CD1c-positive myeloid dendritic cell (primary cell): ENCODE results near the gene TMEM245.

ENCODE experiments used
- DNase-seq: peaks from one replicate; pipeline ENCODE4 v3.0.0-alpha.2; 2016; ENCODE audit errors: extremely low spot score

TMEM245 gene

DNA sequence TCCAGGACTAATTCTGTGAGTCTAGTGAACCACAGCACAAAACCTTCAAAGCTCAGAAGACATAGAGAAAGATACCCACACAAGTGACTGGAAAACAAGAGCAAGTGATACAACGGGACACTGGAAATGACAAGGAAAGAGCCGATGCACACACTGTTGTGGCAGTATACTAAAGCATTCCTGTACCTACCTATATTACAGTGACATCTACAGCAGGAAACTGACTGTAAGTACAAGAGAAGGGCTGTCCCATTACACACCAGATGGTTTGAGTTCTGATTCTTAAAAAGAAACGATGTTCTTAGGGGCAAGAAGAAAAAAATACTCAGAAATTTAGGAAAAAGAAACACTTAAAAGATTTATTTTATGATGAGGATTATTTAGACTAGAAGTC, 18.5 kb downstream of the TMEM245 start:
- no peak for DNase-seq

DNA sequence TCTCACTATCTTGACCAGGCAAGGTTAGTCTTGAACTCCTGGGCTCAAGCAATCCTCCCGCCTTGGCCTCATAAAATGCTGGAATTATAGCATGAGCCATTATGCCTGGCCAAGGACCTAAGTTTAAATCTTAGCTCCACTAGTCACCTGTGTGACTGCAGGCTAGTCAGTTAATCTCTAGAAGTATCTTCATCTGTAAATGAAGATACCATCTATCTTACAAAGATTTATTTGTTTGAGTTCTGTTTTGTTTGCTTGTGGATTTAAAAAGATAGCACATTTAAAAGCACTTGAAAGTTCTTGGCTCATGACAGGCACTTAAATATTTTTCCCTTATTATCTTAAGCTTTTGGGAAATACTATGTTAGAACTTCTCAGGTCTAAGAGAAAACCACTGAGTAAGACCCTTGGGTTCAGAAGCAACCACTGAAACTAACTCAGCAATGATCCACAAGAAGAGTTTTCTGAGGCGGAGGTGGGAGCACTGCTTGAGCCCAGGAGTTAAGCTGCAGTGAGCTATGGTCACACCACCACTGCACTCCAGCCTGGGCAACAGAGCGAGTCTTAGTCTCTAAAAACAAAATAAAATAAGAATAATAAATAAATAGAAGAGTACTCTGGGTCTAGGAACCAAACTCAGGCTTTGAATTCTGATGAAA, 19.1 kb downstream of the TMEM245 start:
- DNase-seq = no peak

DNA sequence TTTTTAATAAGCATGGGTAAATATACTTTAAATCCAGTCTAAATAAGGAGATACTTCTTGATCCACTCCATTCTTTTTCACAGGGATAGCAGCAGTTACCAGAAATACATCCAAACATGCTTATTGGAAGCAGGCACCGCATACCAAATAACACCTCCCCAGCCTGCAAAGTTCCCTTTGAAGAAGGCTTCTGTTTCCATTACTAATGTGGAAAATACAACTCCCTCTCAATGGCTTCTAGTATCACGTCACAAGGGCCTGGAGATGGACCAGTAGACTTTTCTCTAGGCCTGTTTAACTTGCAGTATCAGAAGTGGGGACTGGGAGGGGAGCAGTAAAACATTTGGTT, 20.8 kb downstream of the TMEM245 start:
- DNase-seq = no peak

DNA sequence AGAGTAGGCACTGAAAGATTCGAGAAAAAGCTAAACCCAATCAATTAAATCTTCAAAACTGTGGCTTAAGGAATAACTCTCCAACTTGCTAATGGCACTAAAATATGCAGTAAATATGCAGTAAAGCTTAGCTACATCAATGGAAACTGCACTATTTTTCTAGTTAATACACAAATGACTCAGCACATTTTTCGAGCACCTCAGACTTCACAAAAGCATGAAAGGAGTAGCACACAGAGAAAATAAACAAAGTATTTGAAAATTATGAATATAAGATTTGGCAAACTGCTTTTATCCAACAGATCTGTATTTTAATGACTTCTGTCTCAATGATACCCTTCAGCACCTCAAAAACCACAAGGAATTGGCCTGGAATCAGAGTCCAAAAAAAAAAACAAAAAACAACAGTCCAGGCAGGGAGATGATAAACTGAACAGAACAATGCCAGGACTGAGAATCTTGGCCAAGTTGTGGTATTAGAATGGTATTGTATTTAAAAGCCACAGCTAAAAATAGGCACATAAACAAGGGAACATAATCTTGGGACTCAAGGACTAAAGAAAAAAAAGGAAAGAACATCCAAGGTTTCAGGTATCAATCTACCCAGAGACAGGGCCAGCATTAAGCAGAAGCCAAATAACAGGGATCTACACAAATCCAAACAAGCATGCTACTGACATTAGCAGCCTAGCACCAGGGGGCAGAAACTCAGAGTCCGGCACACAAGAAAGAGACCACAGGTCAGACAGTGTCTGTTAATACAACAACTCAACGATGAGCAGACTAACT, 21.4 kb downstream of the TMEM245 start:
- DNase-seq = no peak

DNA sequence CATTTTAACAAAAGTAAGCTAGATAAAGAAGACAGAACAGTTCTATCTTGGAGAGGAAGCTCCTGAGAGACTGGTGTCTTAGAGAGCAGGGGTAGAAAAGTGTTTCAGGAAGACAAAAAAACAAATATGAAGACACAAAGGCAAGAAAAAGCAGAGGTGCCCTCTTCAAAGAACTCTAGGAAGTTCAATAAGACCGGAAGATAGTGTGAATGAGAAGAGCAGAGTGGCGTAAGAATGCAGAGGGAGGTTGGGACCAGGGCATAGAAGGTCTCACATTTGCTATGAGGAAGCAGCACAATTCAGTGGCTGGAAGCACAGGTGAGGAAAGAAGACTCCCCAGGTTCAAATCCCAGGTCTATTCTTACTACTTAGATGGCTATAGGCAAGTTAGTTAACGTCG, 22.6 kb downstream of the TMEM245 start:
- no peak for DNase-seq

DNA sequence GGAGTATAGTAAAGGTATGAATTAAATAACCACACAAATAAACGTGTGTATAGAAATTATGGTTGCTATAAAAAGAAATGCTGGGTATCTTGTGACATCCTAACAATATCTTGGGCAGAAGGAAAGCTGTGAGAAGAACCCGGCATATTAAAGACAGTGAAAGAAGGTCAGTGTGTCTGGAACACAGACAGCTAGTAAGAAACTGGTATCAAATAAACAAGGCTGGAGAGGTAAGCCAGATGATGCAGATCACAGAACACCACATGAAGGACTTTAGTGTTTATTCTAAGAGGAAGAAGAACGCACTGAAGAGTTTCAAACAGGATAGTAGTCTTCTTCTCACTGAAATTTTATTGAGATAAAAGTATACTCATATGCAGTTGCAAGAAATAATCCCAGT, 24.4 kb downstream of the TMEM245 start:
- no peak for DNase-seq

DNA sequence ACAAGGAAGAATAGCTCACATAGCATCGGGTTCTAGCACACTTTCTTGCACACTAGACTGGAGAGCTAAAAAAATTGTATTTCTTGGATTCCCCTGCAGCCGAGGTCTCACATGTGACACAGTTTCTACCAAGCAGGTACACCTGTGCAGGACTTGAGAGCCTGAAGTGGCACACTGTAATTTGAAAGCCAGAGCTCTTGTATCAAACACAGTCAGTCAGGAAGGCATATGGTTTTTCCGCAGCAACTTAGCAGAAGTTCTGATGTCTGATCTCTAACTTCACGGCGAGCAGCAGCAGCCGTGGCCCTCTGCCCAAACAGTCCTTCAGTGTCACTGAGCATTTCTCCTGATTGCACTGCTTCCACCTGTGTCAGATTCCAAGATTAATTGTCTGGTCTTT, 25.5 kb downstream of the TMEM245 start:
- no peak for DNase-seq

DNA sequence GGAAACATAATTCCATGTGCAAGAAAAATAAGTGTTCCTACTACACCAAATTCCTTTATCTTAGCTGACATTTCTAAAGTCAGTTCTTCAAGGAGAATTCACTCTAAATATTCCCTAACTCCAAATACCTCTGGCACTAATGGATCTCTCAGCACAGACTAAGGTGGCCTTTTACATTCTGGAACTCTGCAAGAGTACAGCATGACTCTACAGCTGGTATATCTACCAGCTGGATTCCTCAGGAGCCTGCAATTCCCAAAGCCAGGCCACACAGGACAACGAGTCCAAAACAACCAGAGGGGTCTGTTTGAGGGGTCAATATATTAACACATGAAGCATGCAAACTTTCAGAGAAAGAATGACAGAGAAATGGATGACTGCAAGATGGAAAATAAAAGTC, 27.2 kb downstream of the TMEM245 start:
- no peak for DNase-seq

DNA sequence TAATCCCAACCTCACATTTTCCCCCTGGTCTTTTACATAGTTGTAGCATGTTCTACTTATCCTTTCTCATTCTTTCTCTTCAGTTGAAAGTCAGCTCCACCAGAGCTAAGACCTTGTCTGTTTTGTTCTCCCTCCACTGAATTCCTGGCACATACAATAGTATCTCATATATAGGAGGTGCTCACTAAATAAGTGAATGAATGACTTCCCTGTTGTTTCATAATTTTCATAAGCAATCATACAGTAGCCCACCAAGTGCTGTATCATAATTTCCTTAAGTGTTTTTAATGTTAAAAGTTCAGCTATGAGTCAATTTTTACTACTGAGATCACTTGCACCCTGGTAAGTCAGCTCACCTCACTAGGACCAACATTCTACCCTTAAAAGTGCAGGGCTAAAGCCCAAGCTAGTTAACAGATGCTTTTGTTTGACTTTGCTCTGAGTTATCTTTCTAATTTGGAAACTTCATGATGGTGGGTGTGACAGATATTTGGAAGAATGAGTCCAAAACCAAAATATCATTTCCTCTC, 27.6 kb downstream of the TMEM245 start:
- DNase-seq = no peak

DNA sequence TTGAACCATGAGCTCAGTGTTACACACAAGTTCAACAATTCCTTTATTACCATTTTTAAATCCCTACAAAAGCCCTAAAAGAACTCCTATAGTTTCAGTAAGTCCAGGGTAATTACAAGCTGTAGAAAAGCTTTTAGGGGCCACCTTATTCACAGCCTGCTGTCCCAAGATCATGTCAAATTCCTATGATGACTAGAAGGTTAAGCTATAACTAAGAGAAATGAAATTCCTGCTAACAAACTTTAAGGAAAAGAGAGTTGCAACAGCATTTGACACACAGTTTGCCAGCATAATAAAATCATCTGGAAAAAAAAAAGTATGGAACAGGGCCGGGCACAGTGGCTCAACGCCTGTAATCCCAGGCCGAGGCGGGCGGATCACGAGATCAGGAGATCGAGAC, 31.5 kb downstream of the TMEM245 start:
- no peak for DNase-seq

DNA sequence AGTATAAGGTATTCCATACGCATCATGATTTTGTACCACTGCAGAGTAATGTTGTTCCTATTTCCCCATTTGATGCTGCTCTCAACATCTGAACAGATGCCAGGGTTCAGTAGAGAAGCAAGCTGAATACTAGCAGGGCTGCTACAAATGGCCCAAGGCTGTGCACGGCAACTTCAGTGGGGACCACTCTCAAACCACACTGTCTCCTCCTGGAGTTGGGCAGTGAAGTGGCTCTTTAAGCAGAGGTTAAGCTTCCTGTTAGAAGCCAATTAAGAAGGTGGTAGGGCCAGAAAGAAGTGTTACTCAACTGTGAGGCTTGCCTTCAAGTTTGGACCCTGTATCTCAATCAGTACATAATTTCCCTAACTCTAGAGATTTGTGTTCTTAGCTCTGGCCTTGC, 32.0 kb downstream of the TMEM245 start:
- no peak for DNase-seq

DNA sequence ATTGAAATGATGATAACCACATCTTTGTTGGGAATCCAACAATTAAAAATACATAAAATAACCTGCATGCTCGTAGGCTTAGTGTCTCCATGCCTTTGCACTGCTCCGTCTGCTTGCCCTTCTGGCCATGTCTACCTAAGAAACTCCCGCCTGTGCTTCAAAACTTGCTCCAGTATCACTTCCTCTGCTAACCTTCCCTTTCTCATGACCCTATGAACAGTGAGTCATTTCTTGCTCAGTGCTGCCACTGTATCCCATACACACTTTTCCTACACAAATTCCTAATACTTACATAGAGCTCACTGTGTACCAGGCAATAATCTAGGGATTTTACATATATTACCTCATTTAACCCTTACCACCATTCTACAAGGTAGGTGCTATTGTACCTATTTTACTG, 33.5 kb downstream of the TMEM245 start:
- DNase-seq = peak; percentile 61

DNA sequence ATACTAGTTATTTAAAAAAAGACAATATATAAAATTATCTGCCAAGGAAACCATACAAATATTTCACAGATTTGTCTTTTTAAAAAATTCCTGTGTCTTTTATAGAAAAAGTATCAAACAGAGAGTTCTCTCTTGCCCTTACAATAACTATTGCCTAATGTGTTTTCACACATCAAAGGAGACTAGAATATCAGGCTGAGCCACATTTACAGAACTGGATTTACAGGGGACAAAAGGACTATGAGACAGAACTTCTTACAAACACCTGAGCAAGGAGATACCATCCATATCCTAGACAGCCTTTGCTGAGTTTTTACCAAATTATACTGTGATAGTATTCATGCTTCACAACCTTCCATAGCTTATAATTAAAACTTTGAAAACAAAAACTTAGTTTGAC, 34.2 kb downstream of the TMEM245 start:
- DNase-seq = no peak

DNA sequence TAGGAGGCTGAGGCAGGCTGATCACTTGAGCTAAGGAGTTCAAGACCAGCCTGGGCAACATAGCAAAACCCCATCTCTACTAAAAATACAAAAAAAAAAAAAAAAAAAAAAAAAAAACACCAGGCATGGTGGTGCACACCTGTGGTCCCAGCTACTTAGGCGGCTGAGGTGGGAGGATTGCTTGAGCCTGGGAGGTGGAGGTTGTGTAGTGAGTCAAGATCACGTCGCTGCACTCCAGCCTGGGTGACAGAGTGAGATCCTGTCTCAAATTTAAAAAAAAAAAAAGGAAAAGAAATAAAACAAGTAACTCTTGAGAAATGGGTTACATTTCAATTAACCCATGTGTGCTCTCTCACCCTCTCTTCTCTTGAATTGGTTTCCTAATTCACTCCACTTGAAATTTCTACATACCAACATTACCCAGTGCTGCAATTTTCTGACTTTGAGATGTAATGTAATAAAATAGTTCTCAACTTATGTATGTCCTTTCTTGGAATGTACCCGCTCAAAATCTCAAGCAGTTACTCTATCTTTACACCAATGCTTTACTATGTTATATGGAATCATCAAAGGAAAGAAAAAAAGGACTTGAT, 35.8 kb downstream of the TMEM245 start:
- no peak for DNase-seq

DNA sequence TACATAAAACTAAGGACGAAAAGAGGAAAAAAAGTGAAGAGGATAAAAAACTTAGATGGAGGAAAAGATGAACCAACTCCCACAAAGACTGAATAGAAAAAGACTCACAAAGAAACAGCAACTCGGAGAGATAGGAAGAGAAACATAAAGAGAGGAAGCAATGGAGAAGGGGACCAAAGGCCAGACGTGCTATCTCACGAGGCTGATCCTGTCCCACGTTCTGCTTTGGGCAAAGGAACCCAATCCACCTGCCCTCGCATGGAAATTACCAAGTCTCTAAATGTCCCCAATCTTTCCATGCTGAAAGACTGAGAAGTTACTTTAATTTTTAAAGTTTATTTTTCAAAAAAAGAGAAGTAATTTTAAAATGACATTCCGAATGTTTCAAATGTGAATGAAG, 36.6 kb downstream of the TMEM245 start:
- DNase-seq = no peak

DNA sequence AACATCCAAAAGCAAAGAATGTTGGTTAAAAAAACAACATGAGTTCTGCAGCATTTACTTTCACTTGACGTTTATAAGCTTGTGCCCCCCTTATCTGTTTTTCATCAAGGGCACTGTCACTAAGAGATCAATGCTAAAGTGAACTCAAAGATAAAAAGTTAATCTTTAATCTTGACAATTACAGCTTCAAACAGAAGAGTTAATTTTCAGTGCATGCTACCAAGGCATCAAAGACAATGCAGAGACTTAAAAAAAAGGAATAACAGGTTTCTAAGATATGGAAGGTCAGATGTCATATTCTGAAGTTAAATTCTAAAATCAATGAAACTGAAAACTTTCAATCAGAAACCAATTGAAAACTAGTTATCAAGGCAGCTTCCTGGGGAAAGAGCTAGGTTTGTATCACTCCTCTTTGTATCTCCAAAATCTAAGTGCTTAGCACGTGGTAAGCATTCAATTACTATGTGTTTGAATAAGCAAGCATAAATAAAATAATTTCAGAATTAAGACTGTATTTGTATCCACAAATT, 37.6 kb downstream of the TMEM245 start:
- DNase-seq = no peak

DNA sequence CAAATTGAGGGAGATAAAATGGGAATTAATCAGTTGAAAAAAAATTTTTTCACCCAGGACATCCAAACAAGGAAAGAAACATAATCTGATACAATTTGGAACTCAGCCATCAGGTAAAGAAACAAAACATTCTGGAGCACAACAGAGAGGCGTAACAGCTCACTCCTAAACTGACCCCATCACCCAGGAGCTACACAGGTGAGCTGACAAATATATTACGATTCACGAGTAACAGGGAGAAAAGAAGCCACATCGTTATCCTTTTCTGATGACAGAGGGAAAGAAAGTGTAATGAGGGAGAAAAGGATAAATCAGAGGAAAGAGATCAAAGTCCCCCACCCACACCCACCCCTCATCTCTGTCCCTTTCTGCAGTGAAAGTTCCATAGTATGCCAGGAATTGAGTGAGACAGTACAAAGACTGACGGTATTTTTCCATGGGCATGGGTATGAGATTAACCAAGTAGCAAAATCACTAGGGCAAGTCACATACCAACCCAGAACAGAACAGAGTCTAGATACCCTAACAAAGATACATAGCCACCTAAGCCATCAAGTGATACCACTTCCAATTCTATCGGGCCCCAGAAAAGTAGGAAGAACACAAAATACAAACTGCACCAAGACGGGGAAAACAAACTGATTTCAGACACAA, 45.4 kb downstream of the TMEM245 start:
- DNase-seq = no peak

DNA sequence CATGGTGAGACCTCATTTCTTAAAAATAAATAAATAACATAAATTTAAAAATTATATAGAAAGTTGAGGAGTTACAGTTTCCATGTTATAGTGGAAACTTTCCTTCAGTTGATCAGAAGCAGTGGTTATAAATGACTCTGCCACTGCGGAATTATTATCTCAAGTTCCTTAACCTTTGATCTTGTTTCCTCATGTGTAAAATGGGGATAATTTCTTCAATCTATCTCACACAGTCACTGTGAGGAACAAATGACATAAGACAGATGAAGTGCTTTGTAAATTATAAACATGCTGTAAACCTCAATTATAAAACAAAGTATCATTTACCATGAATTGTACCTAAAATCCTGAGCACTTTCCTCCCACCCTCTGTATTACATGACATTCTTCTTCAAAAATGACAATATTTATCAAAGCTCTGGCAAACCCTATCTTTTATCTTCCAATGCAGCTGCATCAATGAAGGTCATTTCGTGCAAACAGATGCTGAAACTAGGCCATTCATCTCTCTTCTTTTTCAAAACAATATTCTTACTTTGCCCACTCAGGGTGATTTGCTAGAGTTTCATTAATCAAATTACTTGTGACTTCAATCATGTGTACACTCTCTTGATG, 46.8 kb downstream of the TMEM245 start:
- DNase-seq = no peak

DNA sequence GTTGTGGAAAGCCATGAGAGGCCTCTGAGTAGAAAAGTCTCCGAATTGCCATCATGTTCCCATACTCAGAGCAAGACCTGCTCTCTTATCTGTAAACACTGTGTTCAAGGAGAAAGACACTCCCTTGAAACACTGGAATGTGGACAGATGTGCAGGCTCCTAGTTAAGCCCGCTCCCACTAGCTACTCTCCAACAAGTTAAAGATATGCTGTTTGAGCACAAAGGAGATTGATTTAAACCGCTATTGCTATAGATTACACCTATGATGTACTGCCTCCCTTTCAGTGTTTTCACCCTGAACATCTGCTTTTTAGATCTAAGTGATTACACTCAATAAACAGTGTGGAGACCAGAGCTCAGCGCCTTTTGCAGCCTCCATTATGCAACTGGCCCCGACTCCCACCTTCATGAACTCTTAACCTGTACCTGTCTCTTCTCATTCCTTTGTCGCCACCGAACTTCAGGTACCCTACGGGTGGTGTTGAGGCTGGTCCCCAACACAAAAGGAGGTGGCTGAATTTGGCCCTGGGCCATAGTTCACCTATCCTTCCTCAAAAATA, 47.5 kb downstream of the TMEM245 start:
- no peak for DNase-seq

DNA sequence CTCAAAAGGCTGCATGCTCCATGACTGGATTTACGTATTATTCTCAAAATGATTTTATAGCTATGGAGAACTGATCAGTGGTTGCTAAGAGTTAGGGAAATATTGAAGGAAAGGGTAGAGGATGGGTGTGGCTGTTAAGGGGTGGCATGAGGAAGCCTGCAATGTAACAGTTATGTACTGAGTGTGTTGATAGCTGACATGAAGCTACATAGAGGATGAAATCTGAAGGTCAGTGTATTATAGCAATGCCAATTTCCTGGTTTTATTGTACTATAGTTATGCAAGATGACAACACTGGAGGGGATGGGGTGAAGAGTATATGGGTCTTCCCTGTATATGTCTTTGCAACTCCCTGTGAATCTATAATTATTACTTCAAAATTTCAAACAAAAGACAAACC, 51.0 kb downstream of the TMEM245 start:
- no peak for DNase-seq

DNA sequence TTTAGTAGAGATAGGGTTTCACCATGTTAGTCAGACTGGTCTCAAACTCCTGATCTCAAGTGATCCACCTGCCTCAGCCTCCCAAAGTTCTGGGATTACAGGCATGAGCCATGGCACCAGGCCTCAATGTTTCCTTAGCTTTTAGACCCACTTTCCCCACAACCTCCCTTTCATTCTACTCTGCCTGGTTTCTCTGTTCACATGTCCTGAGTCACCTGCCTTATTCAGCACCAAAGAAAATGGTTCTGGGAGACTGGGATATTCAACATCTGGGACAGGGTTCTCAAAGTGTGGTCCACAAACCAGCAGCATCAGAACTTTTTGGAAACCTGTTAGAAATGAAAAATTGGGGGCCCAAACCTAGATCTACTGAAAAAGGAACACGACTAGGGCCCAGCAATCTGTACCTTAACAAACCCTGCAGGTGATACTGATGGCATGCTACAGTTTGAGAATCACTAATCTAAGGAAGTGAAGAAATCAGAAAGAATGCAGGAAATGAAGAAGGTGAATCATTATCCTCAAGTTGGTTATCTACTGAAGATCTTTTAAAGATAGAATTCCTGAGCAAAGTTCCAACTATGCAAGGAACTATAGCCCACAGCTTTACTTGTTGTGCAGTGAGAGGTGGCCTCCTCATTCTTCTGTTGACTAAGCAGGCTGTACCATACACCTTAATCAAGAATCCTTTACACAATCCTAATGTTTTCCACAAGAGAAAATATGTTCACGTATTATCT, 54.6 kb downstream of the TMEM245 start:
- DNase-seq = no peak
